ENCODE data around the gene PLCB4. TPM values are rescaled to one million over a fixed set of nuclear protein-coding genes. Genes with fewer than 3 reads are reported as not detected.

The PLCB4 gene
- total and polyA plus RNA-seq, 2 experiments from 2014 or later: 31.6 to 39.2 TPM

- Histone ChIP-seq H3K9me3 (ENCODE audit: low read depth) (no peaks in the 10 kb centered on the region), H3K36me3 (no peaks in the 10 kb centered on the region), H3K27ac (no peak overlapping the region), H3K27me3 (no peaks in the 10 kb centered on the region), H3K4me3 (no peak overlapping the region), H3K4me1 (ENCODE audit: low read depth) (peaks cover 18% of the 10 kb centered on the region)
- TF ChIP-seq CTCF (IDR thresholded peaks at IDR 0.05; ENCODE audit: low read depth, low read length): no peak
- DNase-seq (ENCODE audit: low read depth in 1 of 2, low spot score in 1 of 2): no peak
Observed at GRCh38 chr20:9260027-9260426, 191.1 kb downstream of the PLCB4 start.

DNA sequence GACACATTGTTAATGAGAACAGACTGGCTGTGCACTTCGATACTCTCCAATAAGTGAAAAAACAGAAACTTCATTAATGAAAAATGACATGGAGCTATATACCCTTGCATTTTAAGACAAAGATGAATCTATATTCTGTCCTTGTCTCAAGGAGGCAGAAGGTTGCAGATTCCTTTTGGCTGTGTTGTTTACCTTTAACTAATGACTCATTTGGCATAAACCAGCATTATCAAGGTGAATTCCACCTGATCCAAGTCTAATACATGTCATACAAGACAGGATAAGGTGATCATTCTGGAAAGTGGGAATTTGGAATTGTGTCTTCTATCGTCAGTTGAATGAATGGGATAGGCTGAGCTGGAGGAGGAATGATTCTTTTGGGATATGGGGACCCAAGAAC, 192.9 kb downstream of the PLCB4 start:
- H3K27ac ChIP-seq: peak overlapping the region; percentile 89
- H3K27me3 ChIP-seq: no peaks in the 10 kb centered on the region
- no peak for TF ChIP-seq CTCF (IDR thresholded peaks at IDR 0.05; ENCODE audit: low read depth, low read length)
- no peaks in the 10 kb centered on the region for H3K9me3 ChIP-seq (ENCODE audit: low read depth)
- no peaks in the 10 kb centered on the region for H3K36me3 ChIP-seq
- peaks cover 18% of the 10 kb centered on the region for H3K4me1 ChIP-seq (ENCODE audit: low read depth)
- DNase-seq (ENCODE audit: low read depth in 1 of 2, low spot score in 1 of 2): no peak
- H3K4me3 ChIP-seq: no peak overlapping the region

DNA sequence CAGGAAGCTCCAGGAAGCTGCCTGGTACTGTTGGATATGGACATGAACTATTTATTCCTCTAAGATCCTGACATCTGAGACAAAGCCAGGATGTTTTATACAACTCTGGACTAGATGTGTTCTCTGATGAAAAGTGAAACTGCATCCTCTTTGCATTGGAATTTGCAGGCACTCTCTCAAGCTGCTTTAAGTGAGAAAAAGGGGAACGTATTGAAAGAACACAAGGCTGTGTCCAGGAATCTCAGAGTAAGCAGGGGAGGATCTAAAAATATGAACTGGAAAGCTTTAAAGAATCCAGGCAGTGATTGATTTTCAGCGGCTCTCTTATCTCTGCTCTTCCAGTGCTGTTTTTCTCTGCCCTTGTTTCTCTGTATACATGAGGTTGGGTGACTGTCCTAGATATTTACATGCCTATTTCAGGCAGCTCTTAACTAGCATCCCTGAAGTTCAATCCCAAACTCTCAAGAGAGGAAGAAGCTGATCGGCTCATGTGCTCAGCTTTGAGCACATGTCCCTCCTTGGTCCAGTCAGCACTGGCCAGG, 193.8 kb downstream of the PLCB4 start:
- Histone ChIP-seq H3K27ac (peak overlapping the region; percentile 89), H3K4me3 (no peak overlapping the region), H3K4me1 (ENCODE audit: low read depth) (peaks cover 18% of the 10 kb centered on the region), H3K27me3 (no peaks in the 10 kb centered on the region), H3K9me3 (ENCODE audit: low read depth) (no peaks in the 10 kb centered on the region), H3K36me3 (no peaks in the 10 kb centered on the region)
- DNase-seq (ENCODE audit: low read depth in 1 of 2, low spot score in 1 of 2): peak; percentile 30 to 65
- TF ChIP-seq CTCF (IDR thresholded peaks at IDR 0.05; ENCODE audit: low read depth, low read length): no peak

DNA sequence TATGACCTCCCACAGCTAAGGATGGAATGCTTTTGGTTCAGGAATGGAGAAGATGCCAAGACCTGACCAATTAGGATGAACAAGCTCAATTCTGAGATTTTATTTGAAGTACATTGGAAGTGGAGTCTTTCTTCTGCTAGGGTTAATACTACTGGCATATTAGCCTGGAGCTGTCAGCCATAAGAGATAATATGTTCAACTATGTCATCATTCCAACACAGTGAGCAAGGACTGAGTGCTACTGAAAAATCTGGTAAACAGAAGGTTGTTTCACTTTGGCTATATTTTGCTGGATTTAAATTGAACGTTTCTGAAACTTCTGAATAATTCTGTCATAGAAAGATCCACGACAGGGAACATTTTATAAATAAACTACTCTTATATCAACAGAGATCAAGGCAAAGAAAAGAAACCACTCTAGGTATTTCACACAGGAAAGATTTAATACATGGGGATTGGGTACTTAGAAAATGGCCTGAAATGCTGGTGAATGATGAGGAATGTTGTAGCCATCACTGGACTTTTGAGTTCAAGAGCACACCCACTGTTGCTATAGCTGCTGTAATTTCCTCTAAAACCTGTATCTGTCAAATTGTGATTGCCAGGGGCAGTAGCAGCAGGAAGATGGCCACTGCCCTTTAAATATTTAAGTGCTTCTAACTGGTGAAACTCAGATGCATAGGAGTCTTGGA, 200.5 kb downstream of the PLCB4 start:
- H3K4me3 ChIP-seq: no peak overlapping the region
- TF ChIP-seq CTCF (IDR thresholded peaks at IDR 0.05; ENCODE audit: low read depth, low read length): no peak
- peak in 1 of 2 donors; percentile 47 for DNase-seq (ENCODE audit: low read depth in 1 of 2, low spot score in 1 of 2)

DNA sequence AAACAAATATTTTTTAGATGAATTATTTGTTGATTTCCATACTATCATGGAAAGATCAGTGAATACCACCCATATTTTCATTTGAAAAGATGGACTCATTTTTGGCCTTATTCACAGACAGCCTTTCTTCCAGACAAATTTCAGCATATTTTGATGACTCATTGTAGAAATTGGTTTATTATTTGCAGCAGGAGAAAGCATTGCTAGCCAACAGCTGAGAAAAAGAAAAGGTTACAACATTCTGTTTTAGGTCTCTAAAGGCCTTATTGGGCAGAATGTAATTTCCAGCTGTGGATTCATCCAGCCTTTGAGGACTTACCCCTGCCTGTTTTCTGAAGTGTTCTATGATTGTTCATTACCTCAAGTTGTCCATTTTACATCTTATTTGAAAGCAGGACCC, 201.9 kb downstream of the PLCB4 start:
- no peaks in the 10 kb centered on the region for H3K27me3 ChIP-seq
- no peak for TF ChIP-seq CTCF (IDR thresholded peaks at IDR 0.05; ENCODE audit: low read depth, low read length)
- no peak overlapping the region for H3K27ac ChIP-seq
- no peaks in the 10 kb centered on the region for H3K36me3 ChIP-seq
- H3K4me1 ChIP-seq (ENCODE audit: low read depth): peaks cover 7% of the 10 kb centered on the region
- H3K4me3 ChIP-seq: no peak overlapping the region
- DNase-seq (ENCODE audit: low read depth in 1 of 2, low spot score in 1 of 2): peak in 1 of 2 donors; percentile 80
- H3K9me3 ChIP-seq (ENCODE audit: low read depth): no peaks in the 10 kb centered on the region

More for the DNA sequence above, 200.5 kb downstream of the PLCB4 start:
- H3K27ac ChIP-seq: no peak overlapping the region
- no peaks in the 10 kb centered on the region for H3K36me3 ChIP-seq
- H3K9me3 ChIP-seq (ENCODE audit: low read depth): no peaks in the 10 kb centered on the region
- H3K27me3 ChIP-seq: no peaks in the 10 kb centered on the region
- H3K4me1 ChIP-seq (ENCODE audit: low read depth): peaks cover 7% of the 10 kb centered on the region

Measured in cardiac muscle cell (in vitro differentiated cells and primary cell).